NOMO-1 treated with DMSO at 0.1 percent for 48 hours (cell line): ENCODE measurements around the gene KRT31.
A peak's percentile ranks its signal among the peaks of the same experiment; 100 is the strongest.
"Not testable (repeated sequence)": the region's sequence is repeated elsewhere in the genome, so short reads cannot be mapped to it uniquely, and the experiment has no call there.

Source experiments
- DNase-seq: peaks from one replicate; lab custom pipeline; 2025; ENCODE audit not compliant: unreplicated experiment; lab: John Stamatoyannopoulos, UW

Gene KRT31

DNA sequence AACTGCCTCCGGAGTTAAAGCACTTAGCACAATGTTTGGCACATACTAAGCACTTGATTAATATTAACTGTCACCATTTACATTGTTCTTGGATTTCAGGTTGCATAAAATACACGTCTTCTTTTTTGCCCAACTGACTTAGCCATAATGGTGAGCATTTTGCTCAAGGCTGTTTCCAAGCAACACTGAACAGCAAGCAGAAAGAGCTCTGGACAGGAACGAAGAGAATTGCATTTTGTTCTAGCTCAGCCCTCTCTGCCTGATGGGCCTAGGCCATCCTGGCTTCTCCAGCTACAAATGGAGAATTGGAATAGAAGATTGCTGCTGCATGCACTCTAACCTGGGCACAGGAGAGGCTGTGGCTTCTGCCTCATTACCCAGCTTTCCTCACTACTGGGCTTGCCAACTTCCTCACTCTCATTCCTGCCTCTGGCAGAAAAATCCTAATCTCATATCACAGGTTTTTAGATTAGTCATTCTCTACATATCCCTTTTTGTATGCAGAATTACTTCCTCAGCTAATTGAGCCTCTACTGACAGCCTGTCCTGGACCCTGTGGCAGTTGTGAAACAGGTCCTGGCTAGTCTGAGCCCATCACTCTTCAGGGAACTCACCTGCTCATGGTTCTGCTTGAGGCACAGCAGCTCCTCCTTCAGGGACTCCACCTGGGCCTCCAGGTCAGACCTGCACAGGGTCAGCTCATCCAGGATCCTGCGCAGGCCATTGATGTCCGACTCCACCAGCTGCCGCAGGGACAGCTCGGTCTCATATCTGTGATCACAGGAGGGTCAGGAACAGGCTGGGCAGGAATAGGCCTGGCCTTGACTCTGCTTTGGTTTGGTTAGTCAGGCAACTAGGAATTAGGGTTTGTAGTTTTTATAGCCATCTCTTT is 49.3 kb downstream of the KRT31 start:
- DNase-seq = peak; percentile 46

GRCh38 chr17:41346421-41346820 is 51.0 kb downstream of the KRT31 start:
- DNase-seq = not testable (repeated sequence)

- no peak for DNase-seq
Observed at GRCh38 chr17:41345992-41346391, 51.4 kb downstream of the KRT31 start.
